Caki2 (cell line): ENCODE data around the gene PSTPIP1. TPM values are rescaled to one million over a fixed set of nuclear protein-coding genes. Genes with fewer than 3 reads are reported as not detected.

Source experiments
- DNase-seq: peaks from one replicate; pipeline ENCODE4 v3.0.0-alpha.2; 2015; ENCODE audit warnings: low read depth
- in situ Hi-C: cut with HindIII; loops from 2 replicates; pipeline ENCODE4 v1.10.0; 2016; ENCODE audit warnings: low sequenced_read_pairs, low pct_unique_long_range_greater_than_20kb, mixed read lengths
- total RNA-seq: library from RNA; depleted of rRNA; stranded (reverse); fragments of >200 nt; shearing (Covaris generic); gene quantifications from 2 replicates; pipeline ENCODE4 v1.2.3, GENCODE V29; 2014; ENCODE audit warnings: low replicate concordance; rRNA removed

Gene PSTPIP1
- total RNA-seq, 1 experiment from 2014 or later, result not detected

- DNase-seq, result peak; percentile 84
- in situ Hi-C loops, result loop anchor here (25.0 kb wide), 1 partner anchor 467 kb away; no protein-coding TSS in a partner anchor
Observed at GRCh38 chr15:77070495-77071304, 75.8 kb downstream of the PSTPIP1 start, which contains the start of gene TSPAN3. TSPAN3 (minus strand) TSS chr15:77071109; CDS start chr15:77070954, 155 bp downstream.

DNA sequence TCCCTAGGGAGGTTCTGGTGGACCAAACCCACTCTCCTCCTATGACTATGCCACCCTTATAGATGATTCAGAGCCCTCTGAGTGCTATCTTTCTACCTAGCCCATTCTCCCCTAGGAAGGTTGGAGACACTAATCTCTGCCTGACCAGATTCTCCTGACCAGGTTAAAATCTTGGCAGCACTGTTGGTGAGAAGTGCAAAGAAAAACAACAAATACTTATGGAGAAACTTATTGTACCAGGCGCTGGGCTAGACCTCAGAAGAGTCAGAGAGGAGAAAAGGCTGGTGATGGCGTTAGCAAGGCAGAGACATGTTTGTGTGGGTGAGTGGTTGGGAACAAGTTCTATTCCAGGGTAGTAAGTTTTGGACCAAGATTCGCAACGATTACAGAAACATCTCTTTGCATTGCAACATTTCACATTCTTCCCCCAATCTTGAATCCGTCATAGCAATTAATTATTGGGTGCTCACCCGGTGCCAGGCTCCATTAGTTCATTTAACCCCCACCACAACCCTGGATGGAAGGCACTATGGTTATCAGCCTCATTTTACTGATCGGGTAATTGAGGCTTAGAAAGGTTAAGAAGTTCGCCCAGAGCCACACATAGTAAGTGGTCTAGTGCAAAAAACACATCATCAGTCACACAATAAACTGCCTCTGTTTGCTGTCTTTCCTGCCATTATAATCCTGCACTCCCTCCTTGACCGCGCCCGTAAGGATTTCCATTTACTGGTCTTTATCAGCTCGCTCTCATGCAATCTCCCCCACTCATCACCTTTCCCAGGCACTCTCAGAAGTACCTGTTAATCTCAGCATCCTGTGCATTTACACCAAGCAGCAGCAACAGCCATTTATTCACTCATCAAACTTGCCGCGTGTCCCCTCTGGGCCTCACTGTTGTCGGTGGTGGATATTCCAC lies 76.6 kb downstream of the PSTPIP1 start:
- in situ Hi-C loops, result loop anchor here (25.0 kb wide), 1 partner anchor 466 kb away; no protein-coding TSS in a partner anchor
- no peak for DNase-seq

- no peak for DNase-seq
- in situ Hi-C loops, result loop anchor here (25.0 kb wide), 1 partner anchor 463 kb away; no protein-coding TSS in a partner anchor
Observed at GRCh38 chr15:77074350-77074749, 79.4 kb downstream of the PSTPIP1 start.

DNA sequence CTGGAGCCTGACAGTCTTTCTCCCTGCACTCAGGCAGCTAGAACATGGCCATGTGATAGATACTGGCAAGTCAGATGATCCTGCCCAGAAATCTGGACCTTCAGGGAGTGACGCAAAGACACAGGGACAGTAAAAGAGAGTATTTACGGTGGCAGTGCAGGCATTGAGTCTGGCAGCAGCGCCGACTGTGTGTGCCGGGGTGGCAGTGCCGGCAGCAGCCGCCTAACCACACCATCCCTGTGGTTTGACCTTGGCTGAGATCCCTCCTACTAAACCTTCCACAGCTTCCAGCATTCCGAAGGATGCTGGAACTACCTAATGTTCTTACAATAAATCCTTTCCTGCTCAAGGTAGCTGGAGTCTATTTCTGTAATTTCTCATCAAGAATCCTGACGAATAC lies 80.6 kb downstream of the PSTPIP1 start:
- in situ Hi-C loops, result no loop called here
- DNase-seq, result no peak

DNA sequence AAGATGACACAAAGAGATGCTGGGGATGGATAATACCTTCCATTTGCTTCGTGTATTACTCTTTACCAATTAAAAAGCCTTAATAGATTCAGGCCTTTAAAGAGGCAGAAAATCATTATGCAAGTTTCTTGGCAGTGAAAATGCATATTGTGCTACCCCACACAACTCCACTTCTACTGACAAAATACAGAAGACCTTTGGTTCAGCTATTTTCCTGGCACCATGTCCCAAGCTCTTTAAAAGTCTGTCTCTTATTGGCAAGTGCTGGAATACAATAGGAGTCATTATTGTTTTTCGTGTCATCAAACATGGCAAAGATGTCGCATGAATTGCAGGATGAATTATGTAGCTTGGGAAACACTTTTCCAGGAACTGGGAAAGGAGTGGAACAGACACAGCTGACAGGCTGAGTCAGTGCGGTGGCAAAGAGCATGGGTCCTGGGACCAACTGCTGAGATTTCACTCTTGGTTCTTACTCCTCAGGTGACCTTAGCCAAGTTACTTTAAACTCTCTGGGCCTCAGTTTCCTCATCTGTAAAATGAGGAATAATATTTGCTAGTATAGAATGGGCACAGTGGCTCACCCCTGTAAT lies 81.5 kb downstream of the PSTPIP1 start:
- DNase-seq, result no peak
- in situ Hi-C loops, result no loop called here

DNA sequence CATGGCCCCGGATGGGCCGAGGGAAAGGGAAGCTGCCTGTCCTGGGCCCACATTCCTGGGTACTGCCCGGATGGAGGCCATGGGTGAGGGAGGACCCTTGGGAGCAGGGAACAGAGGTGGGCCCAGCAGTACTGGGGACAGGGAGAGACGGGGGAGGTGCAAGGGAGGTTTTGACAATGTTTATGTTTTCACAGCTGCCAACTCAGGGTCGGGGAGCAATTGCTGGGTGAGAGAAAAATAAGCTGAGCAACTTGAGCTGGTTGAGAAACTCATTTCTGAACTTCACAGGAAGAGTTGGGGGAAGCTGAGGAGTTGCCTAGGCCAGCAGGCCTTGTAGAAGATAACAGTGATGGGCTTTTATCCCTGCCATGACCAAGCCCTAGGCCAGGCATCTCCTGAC lies 87.0 kb downstream of the PSTPIP1 start:
- in situ Hi-C loops, result no loop called here
- DNase-seq, result no peak

DNA sequence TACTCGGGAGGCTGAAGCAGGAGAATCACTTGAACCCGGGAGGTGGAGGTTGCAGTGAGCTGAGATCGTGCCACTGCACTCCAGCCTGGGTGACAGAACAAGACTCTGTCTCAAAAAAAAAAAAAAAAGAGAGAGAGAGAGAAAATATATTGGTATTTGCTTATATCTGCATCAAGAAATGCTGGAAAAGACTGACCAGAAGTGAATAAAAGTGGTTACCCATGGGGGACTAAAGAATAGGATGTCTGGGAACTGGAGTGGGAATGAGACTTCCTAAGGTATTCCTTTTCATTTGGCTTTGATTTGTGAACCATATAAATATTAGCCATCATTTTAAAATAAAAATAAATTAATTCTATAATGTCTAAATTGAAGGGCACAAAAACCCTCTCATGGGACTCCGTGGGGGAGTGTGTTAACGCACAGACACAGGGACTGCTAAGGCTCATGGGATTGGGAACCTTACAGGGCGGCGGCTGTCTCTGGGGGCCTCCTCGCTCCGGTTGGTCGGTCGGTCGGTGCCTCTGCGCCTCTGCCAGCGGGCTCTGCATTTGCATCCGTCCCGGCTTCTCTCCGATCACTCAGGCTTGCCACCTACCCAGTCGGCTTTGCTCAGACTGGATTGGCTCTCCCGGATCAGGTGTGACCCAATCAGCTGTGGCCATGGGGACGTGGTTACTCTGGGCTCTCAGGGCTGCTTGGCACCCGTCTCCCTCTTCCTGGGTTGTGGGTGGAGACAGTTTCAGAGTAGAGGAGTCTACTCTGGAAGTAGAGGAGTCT lies 88.6 kb downstream of the PSTPIP1 start:
- in situ Hi-C loops, result no loop called here
- DNase-seq, result peak; percentile 95

- no peak for DNase-seq
- in situ Hi-C loops, result no loop called here
Observed at GRCh38 chr15:77084436-77084835, 89.5 kb downstream of the PSTPIP1 start.

DNA sequence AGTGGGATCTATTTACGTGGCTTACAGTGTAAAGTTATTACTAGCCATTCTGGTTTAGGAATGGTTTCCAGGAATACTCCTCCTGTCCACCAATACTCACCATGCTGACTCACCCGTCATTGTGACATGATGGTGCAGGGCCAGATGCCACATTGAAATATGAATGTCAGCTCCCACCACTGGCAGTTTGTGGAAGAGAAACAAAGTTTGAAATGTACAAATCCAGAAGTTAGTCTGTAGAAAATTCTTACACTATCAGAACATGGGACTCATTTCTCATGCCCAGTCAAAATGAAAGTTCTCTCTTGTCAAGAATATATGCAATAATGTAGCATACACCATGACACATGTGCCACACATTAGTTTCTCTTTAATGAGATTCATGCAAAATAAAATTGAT lies 90.4 kb downstream of the PSTPIP1 start:
- in situ Hi-C loops, result no loop called here
- DNase-seq, result no peak

Other genes starting within 250 kb of the PSTPIP1 start
- gene SCAPER, start 89.8 kb upstream of the PSTPIP1 start, total RNA-seq, result 4.6 and 5.7 TPM in 2 replicates
- gene RCN2, start 63.4 kb upstream of the PSTPIP1 start, total RNA-seq, result 76.2 and 121 TPM in 2 replicates
- 271 and 282 TPM in 2 replicates for gene TSPAN3, start 76.0 kb downstream of the PSTPIP1 start, total RNA-seq